NCI-H446 (cell line): Measurements from ENCODE around the gene SLAMF6.
"Not testable (repeated sequence)": the region's sequence is repeated elsewhere in the genome, so short reads cannot be mapped to it uniquely, and the experiment has no call there.

Experiments used
- DNase-seq, 2 experiments: peaks; one replicate each; lab custom pipeline; 2025; lab: John Stamatoyannopoulos, UW

SLAMF6 gene

DNA sequence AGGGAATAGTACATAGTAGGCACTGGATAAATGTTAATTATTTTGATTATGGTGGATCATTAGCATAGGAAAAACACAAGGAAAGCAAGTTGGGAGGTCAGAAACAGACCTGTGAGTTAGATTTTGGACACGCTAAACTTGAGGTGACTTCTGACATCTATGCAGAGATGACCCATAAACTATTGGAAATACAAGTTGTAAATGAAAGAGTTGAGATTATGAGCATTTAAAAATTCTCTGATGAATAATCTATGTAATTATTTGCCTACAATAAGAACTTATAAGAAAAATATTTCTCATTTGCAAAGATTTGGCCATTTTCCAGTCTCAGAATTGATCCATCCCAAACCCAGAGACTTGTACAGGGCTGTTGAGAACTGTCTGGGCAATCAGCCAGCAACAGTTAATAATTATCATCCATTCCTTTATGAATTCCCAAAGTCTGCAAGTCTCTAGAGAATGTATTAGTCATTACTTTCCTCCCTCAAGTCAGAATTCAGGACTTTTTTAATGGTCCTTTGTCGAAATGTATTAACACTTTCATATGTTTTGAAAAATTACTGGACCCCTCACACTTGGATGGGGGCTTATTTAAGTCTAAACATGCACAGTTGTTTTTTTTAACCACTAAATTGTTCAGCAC lies 19.4 kb upstream of the SLAMF6 start:
- DNase-seq = no peak

DNA sequence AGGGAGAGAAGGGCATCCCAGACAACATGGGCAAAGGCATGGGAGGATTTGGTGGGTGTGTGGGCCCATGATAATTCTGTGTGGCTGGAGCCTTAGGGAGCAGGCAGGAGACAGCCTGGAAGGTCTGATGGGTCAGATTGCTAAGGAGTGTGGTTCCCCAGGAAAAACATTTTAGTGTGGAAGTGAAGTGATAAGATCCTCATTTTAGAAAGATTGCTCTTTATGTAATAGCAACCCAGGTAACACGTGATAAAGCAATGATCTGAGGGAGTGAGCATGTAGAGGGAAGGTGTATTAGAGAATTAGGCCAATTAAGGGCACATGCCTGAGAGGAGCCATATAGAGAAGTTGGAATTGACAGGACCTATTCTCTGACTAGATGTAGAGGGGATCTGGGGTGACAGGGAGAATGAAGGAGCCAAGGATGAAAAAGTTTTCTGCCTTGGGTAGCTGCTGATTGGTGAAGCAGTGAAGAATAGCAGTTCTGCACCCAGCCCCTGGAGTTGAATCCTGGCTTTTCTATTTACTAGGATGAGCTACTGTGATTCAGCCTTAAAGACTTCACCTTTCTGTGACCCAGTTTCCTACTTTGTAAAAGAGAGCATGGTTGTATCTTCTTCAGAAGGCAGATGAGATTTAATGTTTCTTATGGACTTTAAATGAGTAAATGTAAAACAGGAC lies 18.7 kb upstream of the SLAMF6 start:
- no peak for DNase-seq

DNA sequence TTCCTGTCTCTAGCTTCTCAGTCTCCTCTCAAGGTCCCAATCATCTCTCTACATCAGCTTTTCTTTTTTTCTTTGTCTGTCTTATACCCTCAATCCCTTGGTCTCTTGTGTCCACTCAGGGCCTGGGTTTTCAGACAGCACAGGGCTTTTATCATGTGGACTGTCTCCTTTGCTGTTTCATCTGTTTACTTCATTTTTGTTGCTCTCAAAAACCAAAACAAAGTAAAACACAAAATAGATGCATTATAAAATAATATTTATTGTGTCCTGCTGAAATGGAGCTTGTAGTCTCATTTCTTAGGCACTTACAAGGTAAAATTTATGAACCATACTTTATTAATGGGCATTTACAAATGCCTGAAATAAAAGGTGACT lies 17.8 kb upstream of the SLAMF6 start:
- DNase-seq = no peak

DNA sequence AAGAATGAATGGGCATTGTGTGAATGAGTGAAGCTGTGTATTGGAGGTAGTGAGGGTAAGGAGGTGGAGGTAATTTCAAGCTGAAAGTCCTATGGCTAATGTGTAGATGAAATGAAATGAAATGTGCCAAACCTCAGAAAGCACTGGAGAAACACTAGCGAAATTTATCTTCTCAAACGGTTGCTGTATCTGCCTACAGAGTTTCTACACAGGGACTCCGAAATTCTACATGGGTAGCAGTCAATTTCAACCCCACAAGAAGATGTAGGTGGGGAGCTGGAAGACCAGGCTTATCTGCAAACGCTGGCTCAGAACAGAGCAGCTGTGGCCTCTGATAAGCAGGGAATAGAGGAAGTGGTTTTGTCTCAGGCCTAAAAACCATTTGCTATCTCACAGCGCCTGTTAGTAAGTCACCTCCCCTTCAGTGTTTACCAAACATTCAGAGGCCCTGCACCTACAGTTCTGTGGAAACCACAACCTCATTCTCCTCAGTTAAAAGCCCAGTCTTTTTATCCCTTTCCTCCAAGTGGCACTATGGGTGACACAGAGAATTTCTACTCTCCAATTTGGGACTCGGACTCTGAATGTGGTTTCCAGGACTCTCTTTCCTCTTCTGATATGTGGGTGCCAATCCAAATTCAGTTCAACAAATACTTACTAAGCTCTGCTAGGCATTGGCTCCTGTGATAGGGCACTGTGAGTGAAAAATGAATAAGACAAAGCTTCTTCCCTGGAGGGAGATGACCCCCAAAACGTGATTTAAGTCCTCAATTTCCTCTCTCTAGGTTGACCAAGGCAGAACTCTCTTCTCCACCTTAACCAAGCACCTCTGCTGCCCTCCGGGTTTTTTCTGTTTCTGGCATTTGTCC lies 17.2 kb upstream of the SLAMF6 start:
- DNase-seq = no peak

DNA sequence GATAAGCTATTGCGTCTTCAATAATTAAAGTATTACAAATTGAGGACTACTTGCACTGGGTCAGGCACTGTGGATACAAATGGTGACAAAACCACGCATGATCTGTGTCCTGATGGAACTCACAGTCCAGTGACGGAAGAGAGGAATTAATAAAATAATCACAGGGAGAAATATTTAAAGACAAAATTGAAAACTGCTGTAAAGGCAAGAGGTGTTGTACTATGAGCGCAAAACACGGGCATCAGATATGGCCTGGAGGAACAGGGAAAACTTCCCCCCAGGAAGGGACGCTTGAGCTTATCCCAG lies 16.6 kb upstream of the SLAMF6 start:
- DNase-seq = no peak

DNA sequence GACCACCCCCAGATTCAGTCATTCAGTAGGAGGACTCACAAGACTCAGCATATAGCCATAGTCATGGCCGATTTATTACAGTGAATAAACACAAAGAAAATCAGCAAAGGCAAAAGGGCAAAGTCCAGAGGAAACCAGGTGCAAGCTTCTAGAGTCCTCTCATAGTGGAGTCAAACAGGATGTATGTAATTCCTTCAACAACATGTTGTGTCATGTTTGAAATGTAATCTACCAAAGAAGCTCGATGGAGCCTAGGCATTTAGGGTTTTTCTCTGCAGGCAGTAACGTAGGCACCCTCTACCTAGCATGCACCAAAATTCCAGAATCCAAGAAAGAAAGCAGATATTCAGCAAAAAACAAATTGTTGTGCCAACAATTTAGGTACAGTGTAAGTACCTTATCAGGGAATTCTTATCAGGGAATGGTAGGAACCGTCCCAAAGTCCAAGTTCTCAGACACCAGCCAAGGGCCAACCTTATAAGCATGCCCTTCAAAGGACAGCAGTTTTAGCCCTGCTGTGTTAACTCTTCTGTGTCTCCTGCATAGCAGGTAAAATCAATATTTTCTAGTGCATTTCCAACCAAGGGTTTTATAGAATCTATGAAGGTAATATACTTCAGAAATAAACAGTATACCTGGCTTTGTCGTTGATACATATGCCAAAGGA lies 16.1 kb upstream of the SLAMF6 start:
- DNase-seq = no peak

DNA sequence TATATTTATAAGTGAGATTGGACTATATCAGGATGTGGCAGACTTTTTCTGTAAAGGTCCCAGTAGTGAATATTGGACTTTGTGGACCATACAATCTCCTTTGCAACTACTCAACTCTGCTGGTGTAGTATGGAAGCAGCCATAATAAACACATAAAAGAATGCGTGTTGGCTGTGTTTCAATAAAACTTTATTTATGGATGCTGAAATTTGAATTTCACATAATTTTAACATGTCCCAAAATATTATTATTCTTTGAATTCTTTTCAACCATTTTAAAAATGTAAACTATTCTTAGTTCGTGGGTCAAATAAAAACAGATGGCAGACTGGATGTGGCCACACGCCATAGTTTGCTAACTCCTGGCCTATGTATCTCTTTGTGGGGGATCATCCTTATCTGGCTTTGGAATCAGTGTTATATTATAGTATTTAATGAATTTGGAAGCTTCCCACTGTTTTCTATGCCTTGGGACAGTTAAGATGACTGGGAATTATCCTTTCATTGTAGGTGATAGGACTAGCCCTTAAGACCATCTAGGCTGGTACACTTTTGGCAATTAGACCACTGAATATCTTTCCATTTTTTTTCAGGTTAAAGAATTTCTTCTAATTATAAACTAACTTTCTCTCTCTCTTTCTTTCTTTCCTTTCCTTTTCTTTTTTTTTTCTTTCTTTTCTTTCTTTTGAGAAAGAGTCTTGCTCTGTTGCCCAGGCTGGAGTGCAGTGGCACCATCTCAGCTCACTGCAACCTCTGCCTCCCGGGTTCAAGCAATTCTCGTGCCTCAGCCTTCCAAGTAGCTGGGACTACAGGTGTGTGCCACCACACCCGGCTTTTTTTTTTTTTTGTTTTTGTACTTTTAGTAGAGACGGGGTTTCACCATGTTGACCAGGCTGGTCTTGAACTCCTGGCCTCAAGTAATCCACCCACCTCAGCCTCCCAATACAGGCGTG lies 14.9 kb upstream of the SLAMF6 start:
- DNase-seq = no peak

DNA sequence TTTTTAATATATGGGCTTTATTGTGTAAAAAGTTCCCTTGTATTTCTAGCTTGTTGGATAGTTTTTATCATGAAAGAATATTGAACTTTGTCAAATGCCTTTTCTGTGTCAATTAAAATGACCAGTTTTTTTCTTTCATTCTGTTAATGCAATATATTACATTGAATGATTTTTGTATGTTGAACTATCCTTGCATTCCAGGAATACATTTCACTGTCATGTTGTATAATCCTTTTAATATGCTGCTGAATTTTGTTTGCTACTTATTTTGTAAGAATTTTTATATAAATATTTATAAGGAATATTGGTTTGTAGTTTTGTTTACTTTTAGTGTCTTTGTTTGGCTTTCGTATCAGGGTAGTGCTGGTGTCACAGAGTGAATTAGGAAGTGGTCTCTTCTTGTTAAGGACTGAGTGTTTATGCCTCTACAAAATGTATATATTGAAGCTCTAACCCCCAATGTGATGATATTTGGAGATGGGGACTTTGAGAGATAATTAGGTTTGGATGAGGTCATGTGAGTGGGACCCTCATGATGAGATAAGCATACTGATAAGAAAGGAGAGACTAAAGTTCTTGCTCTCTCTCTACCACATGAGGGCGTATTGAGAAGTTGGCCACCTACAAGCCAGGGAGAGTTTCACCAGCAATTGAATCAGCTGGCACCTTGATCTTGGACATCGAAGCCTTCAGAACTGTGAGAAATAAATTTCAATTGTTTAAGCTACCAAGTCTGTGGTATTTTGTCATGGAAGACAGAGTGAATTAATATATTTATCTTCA lies 12.0 kb upstream of the SLAMF6 start:
- DNase-seq = no peak

DNA sequence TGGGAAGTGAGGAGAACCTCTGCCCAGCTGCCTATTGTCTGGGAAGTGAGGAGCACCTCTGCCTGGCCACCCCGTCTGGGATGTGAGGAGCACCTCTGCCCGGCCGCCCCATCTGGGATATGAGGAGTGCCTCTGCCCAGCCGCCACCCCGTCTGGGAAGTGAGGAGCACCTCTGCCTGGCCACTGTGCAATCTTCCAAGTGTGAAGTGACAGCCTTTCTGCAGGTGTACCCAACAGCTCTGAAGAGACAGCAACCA lies 9.4 kb upstream of the SLAMF6 start:
- not testable (repeated sequence) for DNase-seq

DNA sequence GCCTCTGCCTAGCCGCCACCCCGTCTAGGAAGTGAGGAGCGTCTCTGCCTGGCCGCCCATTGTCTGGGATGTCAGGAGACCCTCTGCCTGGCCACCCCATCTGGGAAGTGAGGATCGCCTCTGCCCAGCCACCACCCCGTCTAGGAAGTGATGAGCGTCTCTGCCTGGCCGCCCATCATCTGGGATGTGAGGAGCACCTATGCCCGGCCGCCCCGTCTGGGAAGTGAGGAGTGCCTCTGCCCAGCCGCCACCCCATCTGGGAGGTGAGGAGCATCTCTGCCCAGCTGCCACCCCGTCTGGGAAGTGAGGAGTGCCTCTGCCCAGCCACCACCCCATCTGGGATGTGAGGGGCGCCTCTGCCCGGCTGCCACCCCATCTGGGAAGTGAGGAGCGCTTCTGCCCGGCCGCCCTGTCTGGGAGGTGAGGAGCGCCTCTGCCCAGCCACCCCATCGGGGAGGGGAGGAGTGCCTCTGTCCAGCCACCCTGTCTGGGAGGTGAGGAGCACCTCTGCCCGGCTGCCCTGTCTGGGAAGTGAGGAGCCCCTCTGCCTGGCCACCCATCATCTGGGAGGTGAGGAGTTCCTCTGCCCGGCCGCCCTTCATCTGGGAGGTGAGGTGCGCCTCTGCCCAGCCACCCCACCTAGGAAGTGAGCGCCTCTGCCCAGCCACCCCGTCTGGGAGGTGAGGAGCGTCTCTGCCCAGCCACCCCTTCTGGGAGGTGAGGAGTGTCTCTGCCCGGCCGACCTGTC lies 8.9 kb upstream of the SLAMF6 start:
- not testable (repeated sequence) for DNase-seq

DNA sequence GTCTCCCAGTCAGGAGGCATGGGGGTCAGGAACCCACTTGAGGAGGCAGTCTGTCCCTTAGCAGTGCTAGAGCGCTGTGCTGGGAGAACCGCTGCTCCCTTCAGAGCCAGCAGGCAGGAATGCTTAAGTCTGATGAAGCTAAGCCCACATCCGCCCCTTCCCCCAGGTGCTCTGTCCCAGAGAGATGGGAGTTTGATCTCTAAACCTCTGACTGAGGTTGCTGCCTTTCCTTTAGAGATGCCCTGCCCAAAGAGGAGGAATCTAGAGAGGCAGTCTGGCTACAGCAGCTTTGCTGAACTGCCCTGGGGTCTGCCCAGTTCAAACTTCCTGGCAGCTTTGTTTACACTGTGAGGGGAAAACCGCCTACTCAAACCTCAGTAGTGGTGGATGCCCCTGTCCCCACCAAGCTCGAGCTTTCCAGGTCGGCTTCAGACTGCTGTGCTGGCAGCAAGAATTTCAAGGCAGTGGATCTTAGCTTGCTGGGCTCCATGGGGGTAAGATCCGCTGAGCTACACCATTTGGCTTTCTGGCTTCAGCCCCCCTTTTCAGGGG lies 6.4 kb upstream of the SLAMF6 start:
- not testable (repeated sequence) for DNase-seq

DNA sequence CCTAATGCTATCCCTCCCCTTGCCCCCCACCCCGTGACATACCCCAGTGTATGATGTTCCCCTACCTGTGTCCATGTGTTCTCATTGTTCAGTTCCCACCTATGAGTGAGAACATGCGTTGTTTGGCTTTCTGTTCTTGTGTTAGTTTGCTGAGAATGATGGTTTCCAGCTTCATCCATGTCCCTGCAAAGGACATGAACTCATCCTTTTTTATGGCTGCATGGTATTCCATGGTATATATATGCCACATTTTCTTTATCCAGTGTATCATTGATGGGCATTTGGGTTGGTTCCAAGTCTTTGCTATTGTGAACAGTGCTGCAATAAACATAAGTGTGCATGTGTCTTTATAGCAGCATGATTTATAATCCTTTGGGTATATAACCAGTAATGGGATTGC lies 734 bp upstream of the SLAMF6 start:
- DNase-seq = not testable (repeated sequence)

DNA sequence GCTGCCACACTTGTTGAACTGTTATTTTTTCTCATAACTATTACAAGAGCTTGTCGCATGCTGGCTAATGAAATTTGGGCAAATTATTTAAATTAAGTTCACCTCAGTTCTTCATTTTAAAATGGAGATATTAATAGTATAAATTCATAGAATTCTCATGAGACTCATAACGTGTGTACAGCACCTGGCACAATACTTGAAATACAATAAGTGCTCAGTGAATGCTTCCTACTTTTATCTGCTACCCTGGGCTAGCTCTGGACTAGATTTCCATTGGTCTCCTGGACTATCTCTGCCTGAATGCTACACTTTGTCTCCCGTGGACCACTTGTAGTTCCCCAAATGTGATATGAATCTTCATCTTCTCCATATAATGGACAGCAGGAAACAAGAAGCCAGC lies 919 bp downstream of the SLAMF6 start:
- DNase-seq = no peak

DNA sequence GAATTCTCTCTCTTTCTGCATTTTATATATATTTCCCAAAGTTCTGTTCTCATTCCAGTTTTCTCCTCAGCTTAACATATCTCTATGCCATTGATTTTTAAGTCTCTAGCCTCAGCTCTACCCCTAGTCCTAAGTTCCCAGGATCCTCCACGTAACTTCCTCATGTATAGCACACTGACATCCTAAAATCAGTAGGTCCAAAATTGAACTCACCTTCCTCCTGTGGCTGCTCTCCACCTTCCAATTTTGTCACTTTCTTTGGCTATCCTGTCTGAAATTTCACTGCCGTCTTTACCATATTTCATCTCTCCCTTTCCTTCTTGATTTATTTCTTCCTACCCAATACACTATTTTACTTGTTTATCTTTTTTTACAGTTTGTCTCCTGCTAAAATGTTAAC lies 1.5 kb downstream of the SLAMF6 start:
- no peak for DNase-seq

DNA sequence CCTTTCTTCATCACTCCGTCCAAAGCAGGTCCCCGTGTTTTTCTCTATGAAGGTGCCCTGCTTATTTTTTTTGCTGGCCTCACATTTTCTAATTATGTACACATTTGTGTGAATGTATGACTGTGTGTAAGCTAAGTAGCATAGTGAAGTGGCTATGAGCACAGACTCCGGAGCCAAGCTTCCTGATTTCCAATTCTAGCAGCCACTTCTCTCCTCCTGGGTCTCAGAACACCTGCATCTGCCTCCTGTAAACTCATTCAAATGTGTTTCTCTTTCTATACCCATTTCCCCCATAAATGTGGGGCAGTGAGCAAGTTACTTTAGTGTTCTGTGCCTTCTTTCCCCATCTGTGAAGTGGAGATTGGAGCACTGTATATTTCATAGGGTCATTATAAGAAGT lies 2.1 kb downstream of the SLAMF6 start:
- DNase-seq = no peak

DNA sequence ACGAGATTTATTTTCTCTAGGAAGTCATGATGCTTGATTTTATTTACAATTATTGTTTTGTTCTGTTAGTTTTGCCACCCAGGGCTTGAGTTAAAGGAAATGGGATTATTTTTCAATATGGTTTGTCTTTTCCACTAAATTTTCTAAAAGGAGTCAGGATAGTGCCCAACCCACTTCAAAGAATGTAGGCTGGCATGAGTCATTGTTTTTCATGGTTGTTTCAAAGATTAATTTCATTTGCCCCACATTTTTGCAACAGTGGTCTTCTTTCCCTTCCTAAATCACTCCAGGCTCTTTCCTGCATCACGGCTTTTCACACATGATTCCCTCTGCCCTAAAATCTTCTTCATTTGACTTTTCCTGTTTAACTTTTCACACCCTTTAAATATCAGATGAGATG lies 2.5 kb downstream of the SLAMF6 start:
- no peak for DNase-seq

DNA sequence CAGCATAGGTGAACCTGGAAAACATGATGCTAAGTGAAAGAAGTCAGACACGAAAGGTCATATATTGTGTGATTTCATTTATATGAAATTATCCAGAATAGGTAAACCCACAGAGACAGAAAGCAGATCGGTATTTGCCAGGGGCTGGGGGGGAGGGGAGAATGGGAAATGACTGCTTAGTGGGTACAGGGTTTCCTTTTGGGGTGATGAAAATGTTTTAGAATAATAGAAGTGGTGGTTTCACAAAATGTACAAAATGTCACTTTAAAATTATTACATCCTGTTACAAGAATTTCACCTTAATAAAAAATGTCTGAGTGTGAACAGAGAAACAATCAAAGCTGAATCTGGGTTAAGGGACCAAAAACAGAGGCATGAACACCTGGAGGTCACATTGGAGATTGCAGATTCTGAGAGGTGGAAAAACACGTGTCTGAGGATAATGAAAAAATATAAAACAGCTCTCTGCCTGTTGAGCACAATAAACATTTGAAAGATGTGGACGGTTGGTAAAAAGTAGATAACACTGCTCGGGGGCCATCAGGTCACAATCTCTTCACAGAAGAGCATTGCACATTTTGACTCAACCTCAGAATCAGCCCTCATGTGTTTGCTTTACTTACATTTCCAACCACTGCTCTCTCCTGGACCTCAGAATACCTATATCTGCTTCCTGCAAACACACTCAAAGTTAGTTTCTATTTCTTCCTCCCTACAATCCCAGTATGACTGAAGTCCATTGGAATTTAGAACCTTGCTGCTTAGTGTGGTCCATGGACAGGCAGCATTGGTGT lies 3.2 kb downstream of the SLAMF6 start:
- no peak for DNase-seq

DNA sequence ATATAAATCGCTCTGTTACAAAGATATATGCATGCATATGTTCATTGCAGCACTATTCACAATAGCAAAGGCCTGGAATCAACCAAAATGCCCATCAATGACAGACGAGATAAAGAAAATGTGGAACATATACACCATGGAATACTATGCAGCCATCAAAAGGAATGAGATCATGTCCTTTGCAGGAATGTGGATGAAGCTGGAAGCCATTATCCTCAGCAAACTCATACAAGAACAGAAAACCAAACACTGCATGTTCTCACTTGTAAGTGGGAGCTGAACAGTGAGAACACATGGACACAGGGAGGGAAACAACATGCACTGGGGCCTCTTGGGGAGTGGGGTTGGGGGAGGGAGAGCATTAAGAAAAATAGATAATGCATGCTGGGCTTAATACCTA lies 5.5 kb downstream of the SLAMF6 start:
- not testable (repeated sequence) for DNase-seq

DNA sequence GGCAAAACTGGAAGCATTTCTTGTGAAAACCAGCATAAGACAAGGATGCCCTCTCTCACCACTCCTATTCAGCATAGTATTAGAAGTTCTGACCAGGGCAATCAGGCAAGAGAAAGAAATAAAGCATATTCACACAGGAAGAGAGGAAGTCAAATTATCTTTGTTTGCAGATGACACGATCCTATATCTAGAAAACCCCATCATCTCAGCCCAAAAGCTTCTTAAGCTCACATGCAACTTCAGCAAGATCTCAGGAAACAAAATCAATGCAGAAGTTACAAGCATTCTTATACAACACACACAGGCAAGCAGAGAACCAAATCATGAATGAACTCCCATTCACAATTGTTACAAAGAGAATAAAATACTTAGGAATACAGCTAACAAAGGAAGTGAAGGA lies 7.1 kb downstream of the SLAMF6 start:
- DNase-seq = not testable (repeated sequence)
